MCF 10A (cell line): ENCODE results near the gene PHF1. TPM values are rescaled to one million over a fixed set of nuclear protein-coding genes. Genes with fewer than 3 reads are reported as not detected.
A peak's percentile ranks its signal among the peaks of the same experiment; 100 is the strongest.
"Not testable (repeated sequence)": the region's sequence is repeated elsewhere in the genome, so short reads cannot be mapped to it uniquely, and the experiment has no call there.

ENCODE experiments used
- BruUV-seq: library from RNA; stranded (reverse); fragments of 400-500 nt; replicated peaks from 2 replicates; lab custom pipeline; 2021; lab: Mats Ljungman, UMichigan
- CTCF ChIA-PET: fragments of 300-600 bp; sonication (Branson Sonifier 250); formaldehyde crosslinking; extraction: SDS; loops from one replicate; lab custom pipeline; 2021; ENCODE audit warnings: antibody characterized with exemption, inconsistent platforms; lab: Yijun Ruan, JAX
- POLR2A ChIA-PET: fragments of 300-600, 350-650 bp; sonication (Branson Sonifier 250); formaldehyde crosslinking; extraction: SDS; loops from one replicate; lab custom pipeline; 2020; ENCODE audit warnings: antibody characterized with exemption, inconsistent platforms; lab: Yijun Ruan, JAX
- DNase-seq: peaks from one replicate; pipeline ENCODE4 v3.0.0-alpha.2; 2018; ENCODE audit not compliant: unreplicated experiment
- H3K27ac Mint-ChIP-seq: one replicate; pipeline ENCODE4 v1.8.0; 2022; ENCODE audit warnings: mild to moderate bottlenecking, low read depth, mixed read lengths; ENCODE audit not compliant: unreplicated experiment
- H3K27me3 Mint-ChIP-seq: one replicate; pipeline ENCODE4 v1.8.0; 2022; ENCODE audit warnings: mixed read lengths; ENCODE audit not compliant: insufficient read depth, unreplicated experiment
- H3K36me3 Mint-ChIP-seq: one replicate; pipeline ENCODE4 v1.8.0; 2022; ENCODE audit warnings: mild to moderate bottlenecking, moderate library complexity, mixed read lengths; ENCODE audit not compliant: insufficient read depth, unreplicated experiment
- H3K4me1 Mint-ChIP-seq: one replicate; pipeline ENCODE4 v1.8.0; 2022; ENCODE audit warnings: mixed read lengths; ENCODE audit not compliant: insufficient read depth, unreplicated experiment
- H3K4me3 Mint-ChIP-seq: one replicate; pipeline ENCODE4 v1.8.0; 2022; ENCODE audit warnings: mild to moderate bottlenecking, moderate library complexity, mixed read lengths; ENCODE audit not compliant: unreplicated experiment
- H3K9me3 Mint-ChIP-seq: one replicate; pipeline ENCODE4 v1.8.0; 2022; ENCODE audit warnings: mixed read lengths; ENCODE audit not compliant: unreplicated experiment
- intact Hi-C: fragments of 100-400 bp; cut with micrococcal nuclease; formaldehyde crosslinking; loops from 2 replicates; pipeline ENCODE4 v1.14.1; 2022
- total RNA-seq: library from RNA; stranded (reverse); gene quantifications from 2 replicates; pipeline ENCODE4 v1.2.3, GENCODE V29; 2022
- TF ChIP-seq, protein P1 (sequence below): fragments of 200-600 bp; IDR thresholded peaks from one replicate; pipeline ENCODE4 v1.8.0; 2022; ENCODE audit warnings: antibody characterized with exemption, mild to moderate bottlenecking; ENCODE audit not compliant: unreplicated experiment

Gene PHF1
- total RNA-seq, 1 experiment from 2014 or later, result 28.9 TPM

- H3K36me3 Mint-ChIP-seq, result peaks cover 15% of the 10 kb centered on the region
- H3K27ac Mint-ChIP-seq, result peak overlapping the region; percentile 71
- POLR2A ChIA-PET, result interaction anchor here (0.6 to 3.5 kb wide), 19 partner anchors 10 to 400 kb away, joined by 3 to 21 read pairs (median 6); partner anchors contain the start of genes CUTA, KIFC1, PFDN6 and RGL2
- H3K4me3 Mint-ChIP-seq, result peak overlapping the region; percentile 20
- intact Hi-C loops, result no loop called here
- DNase-seq, result peak; percentile 18
- no peaks in the 10 kb centered on the region for H3K9me3 Mint-ChIP-seq
- no peaks in the 10 kb centered on the region for H3K27me3 Mint-ChIP-seq
- CTCF ChIA-PET, result interaction anchor here (0.5 to 2.9 kb wide), 8 partner anchors 10 to 405 kb away, joined by 3 to 17 read pairs (median 4); no protein-coding TSS in a partner anchor
- no TSS peak for BruUV-seq
- H3K4me1 Mint-ChIP-seq, result peaks cover 14% of the 10 kb centered on the region
- TF ChIP-seq, protein P1, sequence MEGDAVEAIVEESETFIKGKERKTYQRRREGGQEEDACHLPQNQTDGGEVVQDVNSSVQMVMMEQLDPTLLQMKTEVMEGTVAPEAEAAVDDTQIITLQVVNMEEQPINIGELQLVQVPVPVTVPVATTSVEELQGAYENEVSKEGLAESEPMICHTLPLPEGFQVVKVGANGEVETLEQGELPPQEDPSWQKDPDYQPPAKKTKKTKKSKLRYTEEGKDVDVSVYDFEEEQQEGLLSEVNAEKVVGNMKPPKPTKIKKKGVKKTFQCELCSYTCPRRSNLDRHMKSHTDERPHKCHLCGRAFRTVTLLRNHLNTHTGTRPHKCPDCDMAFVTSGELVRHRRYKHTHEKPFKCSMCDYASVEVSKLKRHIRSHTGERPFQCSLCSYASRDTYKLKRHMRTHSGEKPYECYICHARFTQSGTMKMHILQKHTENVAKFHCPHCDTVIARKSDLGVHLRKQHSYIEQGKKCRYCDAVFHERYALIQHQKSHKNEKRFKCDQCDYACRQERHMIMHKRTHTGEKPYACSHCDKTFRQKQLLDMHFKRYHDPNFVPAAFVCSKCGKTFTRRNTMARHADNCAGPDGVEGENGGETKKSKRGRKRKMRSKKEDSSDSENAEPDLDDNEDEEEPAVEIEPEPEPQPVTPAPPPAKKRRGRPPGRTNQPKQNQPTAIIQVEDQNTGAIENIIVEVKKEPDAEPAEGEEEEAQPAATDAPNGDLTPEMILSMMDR, result no peak
Measured at GRCh38 chr6:33373960-33374910, 36.6 kb upstream of the PHF1 start.

DNA sequence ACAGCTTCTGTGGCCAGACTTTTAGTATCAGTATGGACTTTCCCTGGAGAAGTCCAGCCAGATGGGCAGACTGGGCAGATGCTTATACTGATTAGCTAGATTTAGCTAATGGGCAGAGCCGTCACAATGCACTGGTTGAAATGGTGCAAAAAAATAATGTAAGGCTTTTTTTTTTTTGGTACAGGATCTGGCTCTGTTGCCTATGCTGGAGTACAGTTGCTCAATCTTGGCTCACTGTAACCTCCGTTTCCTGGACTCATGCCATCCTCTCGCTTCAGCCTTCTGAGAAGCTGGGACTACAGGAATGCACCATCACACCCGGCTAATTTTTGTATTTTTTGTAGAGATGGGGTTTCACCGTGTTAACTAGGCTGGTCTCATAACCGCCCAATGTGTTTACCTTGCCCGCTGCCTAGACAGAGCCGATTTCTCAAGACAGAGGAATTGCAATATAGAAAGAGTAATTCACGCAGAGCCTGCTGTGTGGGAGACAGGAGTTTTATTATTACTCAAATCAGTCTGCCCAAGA is 35.6 kb upstream of the PHF1 start:
- Mint-ChIP-seq H3K27ac (peak overlapping the region; percentile 71), H3K9me3 (no peaks in the 10 kb centered on the region), H3K4me3 (peak overlapping the region; percentile 56), H3K36me3 (peaks cover 15% of the 10 kb centered on the region), H3K27me3 (no peaks in the 10 kb centered on the region), H3K4me1 (peaks cover 16% of the 10 kb centered on the region)
- ChIA-PET POLR2A (interaction anchor here (0.8 to 3.5 kb wide), 18 partner anchors 9 to 401 kb away, joined by 3 to 21 read pairs (median 6); partner anchors contain the start of genes CUTA, KIFC1, PFDN6 and RGL2), CTCF (interaction anchor here (0.6 to 2.9 kb wide), 8 partner anchors 9 to 406 kb away, joined by 3 to 17 read pairs (median 4); partner anchors contain the start of gene ZBTB22)
- intact Hi-C loops, result no loop called here
- DNase-seq, result peak; percentile 96
- TF ChIP-seq, protein P1, result no peak
- BruUV-seq, result TSS peak; percentile 98

- no TSS peak for BruUV-seq
Measured at GRCh38 chr6:33377171-33377570, 33.6 kb upstream of the PHF1 start.

DNA sequence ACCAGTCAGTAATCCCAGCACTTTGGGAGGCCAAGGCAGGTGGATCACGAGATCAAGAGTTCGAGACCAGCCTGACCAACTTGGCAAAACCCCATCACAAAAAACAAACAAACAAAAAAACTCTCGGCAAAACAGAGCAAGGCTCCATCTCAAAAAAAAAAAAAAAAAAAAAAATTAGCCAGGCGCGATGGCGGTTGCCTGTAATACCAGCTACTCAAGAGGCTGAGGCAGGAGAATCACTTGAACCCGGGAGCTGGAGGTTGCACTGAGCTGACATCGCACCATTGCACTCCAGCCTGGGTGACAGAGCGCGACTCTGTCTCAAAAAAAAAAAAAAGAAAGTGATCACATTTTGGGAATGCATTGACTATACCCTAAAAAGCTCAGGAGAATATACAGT is 31.6 kb upstream of the PHF1 start:
- H3K9me3 Mint-ChIP-seq, DNase-seq, POLR2A ChIA-PET, intact Hi-C loops, BruUV-seq, H3K27me3 Mint-ChIP-seq, H3K4me3 Mint-ChIP-seq, H3K27ac Mint-ChIP-seq: not testable (repeated sequence)
- H3K4me1 Mint-ChIP-seq, result peaks cover 19% of the 10 kb centered on the region
- peaks cover 15% of the 10 kb centered on the region for H3K36me3 Mint-ChIP-seq
- CTCF ChIA-PET, result interaction anchor here (0.7 kb wide), 1 partner anchor 39 kb away, joined by 3 read pairs; the partner anchor contains the start of gene CUTA

More at GRCh38 chr6:33377171-33377570, 33.6 kb upstream of the PHF1 start:
- no peak for DNase-seq
- H3K36me3 Mint-ChIP-seq, result peaks cover 15% of the 10 kb centered on the region
- TF ChIP-seq, protein P1, result no peak
- no peaks in the 10 kb centered on the region for H3K9me3 Mint-ChIP-seq
- ChIA-PET POLR2A (no interaction called here), CTCF (interaction anchor here (0.7 to 2.9 kb wide), 2 partner anchors 14 to 59 kb away, joined by 4 to 14 read pairs; no protein-coding TSS in a partner anchor)
- H3K4me3 Mint-ChIP-seq, result no peak overlapping the region
- no peak overlapping the region for H3K27ac Mint-ChIP-seq
- intact Hi-C loops, result no loop called here
- peaks cover 22% of the 10 kb centered on the region for H3K4me1 Mint-ChIP-seq
- H3K27me3 Mint-ChIP-seq, result no peaks in the 10 kb centered on the region
